HepG2 (cell line): ENCODE results near the gene TSC22D3. TPM values are rescaled to one million over a fixed set of nuclear protein-coding genes. Genes with fewer than 3 reads are reported as not detected.

Experiments
- ATAC-seq: fragments of 200-7000 bp; cut with Tn5 transposase; 3 replicates; pipeline ENCODE4 v1.9.1; 2020; ENCODE audit warnings: mild to moderate bottlenecking, moderate library complexity
- BruUV-seq: library from RNA; stranded (reverse); fragments of 400-500 nt; replicated peaks from 2 replicates; lab custom pipeline; 2021; lab: Mats Ljungman, UMichigan
- CTCF ChIA-PET: fragments of 300-600 bp; formaldehyde crosslinking; extraction: SDS; loops from one replicate; lab custom pipeline; 2021; ENCODE audit warnings: low total read pairs, inconsistent platforms, low intra/inter-chr PET ratio; lab: Yijun Ruan, JAX
- POLR2A ChIA-PET: fragments of 350-600 bp; sonication (Branson Sonifier 250); formaldehyde crosslinking; loops from one replicate; lab custom pipeline; 2020; ENCODE audit warnings: antibody characterized with exemption, inconsistent platforms; lab: Yijun Ruan, JAX
- DNase-seq: peaks from one replicate; pipeline ENCODE4 v3.0.0-alpha.2; 2015; ENCODE audit warnings: low spot score
- FAIRE-seq: peaks from 3 replicates; lab custom pipeline; 2011; peaks lifted over from hg19 to GRCh38; lab: Jason Lieb, UNC
- H2AFZ ChIP-seq: one replicate; pipeline ENCODE4 v1.6.1; 2011; ENCODE audit warnings: low read length, inconsistent platforms
- H3K27ac ChIP-seq: fragments of 300-600 bp; 3 replicates; pipeline ENCODE4 v1.8.0; 2011; ENCODE audit warnings: mixed run types, mild to moderate bottlenecking, mixed read lengths, low read length, inconsistent platforms; ENCODE audit not compliant: insufficient read depth; ENCODE audit errors: extremely low read length
- H3K27me3 ChIP-seq, 2 experiments: fragments of 200-600 bp in 1 of 2; 2 replicates in 1 of 2; 3 replicates in 1 of 2; pipeline versions ENCODE4 v1.6.0 to v1.8.0; 2011; ENCODE audit warnings: low read length in 2 of 2, mild to moderate bottlenecking in 2 of 2, moderate library complexity in 2 of 2, inconsistent platforms in 1 of 2; ENCODE audit not compliant: insufficient read depth in 2 of 2, control insufficient read depth in 1 of 2
- H3K36me3 ChIP-seq, 2 experiments: fragments of 200-600 bp in 1 of 2; replicated peaks in 1 of 2; 2 replicates in 1 of 2; 3 replicates in 1 of 2; pipeline versions ENCODE4 v1.5.1 to v1.8.0; 2011; ENCODE audit warnings: low read length in 2 of 2, inconsistent platforms in 1 of 2; ENCODE audit not compliant: insufficient read depth in 2 of 2, control insufficient read depth in 1 of 2
- H3K4me1 ChIP-seq: 2 replicates; pipeline ENCODE4 v1.5.1; 2012; ENCODE audit warnings: low read length, inconsistent platforms; ENCODE audit not compliant: insufficient read depth
- H3K4me2 ChIP-seq: 2 replicates; pipeline ENCODE4 v1.6.0; 2011; ENCODE audit warnings: low read depth, low read length, inconsistent platforms
- H3K4me3 ChIP-seq, 3 experiments: fragments of 200-600 bp in 1 of 3; sonication (generic), shearing (Covaris generic) in 1 of 3; replicated peaks in 1 of 3; 2 replicates each; pipeline ENCODE4 v1.5.1; 2011 to 2016; ENCODE audit warnings: low read length in 3 of 3, inconsistent platforms in 2 of 3, low read depth in 2 of 3, mild to moderate bottlenecking in 2 of 3, control low read depth in 1 of 3, mixed read lengths in 1 of 3; ENCODE audit not compliant: insufficient read depth in 1 of 3
- H3K79me2 ChIP-seq: one replicate; pipeline ENCODE4 v1.6.1; 2011; ENCODE audit warnings: low read length, inconsistent platforms; ENCODE audit not compliant: insufficient read depth
- H3K9ac ChIP-seq: 2 replicates; pipeline ENCODE4 v1.6.0; 2011; ENCODE audit warnings: mild to moderate bottlenecking, low read depth, low read length, inconsistent platforms; ENCODE audit not compliant: insufficient read depth
- H3K9me3 ChIP-seq: 2 replicates; pipeline ENCODE4 v1.5.1; 2012; ENCODE audit warnings: mild to moderate bottlenecking, low read length
- H4K20me1 ChIP-seq: 2 replicates; pipeline ENCODE4 v1.6.0; 2011; ENCODE audit warnings: inconsistent platforms, mild to moderate bottlenecking, low read length, moderate library complexity; ENCODE audit not compliant: insufficient read depth
- NR1H2 ChIP-seq: sonication (generic); formaldehyde crosslinking; IDR thresholded peaks from 2 replicates; pipeline ENCODE4 v1.8.1; 2022; ENCODE audit warnings: low read depth, missing genetic modification reagents, borderline replicate concordance
- UBTF ChIP-seq: sonication (generic); formaldehyde crosslinking; IDR thresholded peaks from 2 replicates; pipeline ENCODE4 v1.4.0; 2020; ENCODE audit warnings: mild to moderate bottlenecking, missing genetic modification reagents
- ZFP36 ChIP-seq: fragments of 150-350 bp; IDR thresholded peaks from 2 replicates; pipeline ENCODE4 v1.6.1; 2018; ENCODE audit warnings: borderline replicate concordance, low read length, low read depth; ENCODE audit not compliant: partially characterized antibody
- ZNF224 ChIP-seq: sonication (generic); formaldehyde crosslinking; IDR thresholded peaks from 2 replicates; pipeline ENCODE4 v1.5.0; 2020; ENCODE audit warnings: mild to moderate bottlenecking, missing genetic modification reagents
- ZNF761 ChIP-seq: sonication (generic); formaldehyde crosslinking; conservative IDR thresholded peaks from 2 replicates; pipeline ENCODE4 v1.4.0; 2020; ENCODE audit warnings: mild to moderate bottlenecking, missing genetic modification reagents
- WGBS: methylation state at CpG from one replicate; pipeline ENCODE4 v1.1.6; 2017; ENCODE audit warnings: low lambda C conversion rate; 5-methylcytosine and 5-hydroxymethylcytosine counted together
- in situ Hi-C: cut with HindIII; loops from 2 replicates; pipeline ENCODE4 v1.10.0; 2017; ENCODE audit warnings: low pct_unique_long_range_greater_than_20kb; ENCODE audit not compliant: extremely low pct_ligation_motif_present
- intact Hi-C: fragments of 100-400 bp; cut with micrococcal nuclease; formaldehyde crosslinking; loops from one replicate; pipeline ENCODE4 v1.10.0; 2022; ENCODE audit not compliant: unreplicated experiment
- polyA plus RNA-seq, 8 experiments: library from polyadenylated mRNA; depleted of rRNA in 3 of 8; stranded (reverse) in 7 of 8; unstranded in 1 of 8; fragments of >200 nt; fragmentation: Illumina TruSeq in 4 of 8; extraction: Trizol in 4 of 8; gene quantifications; 2 replicates each; pipeline versions ENCODE4 v1.2.1 to v1.2.3, GENCODE V29; 2011 to 2016; ENCODE audit warnings: low read depth in 4 of 8, missing spikeins in 1 of 8, mixed read lengths in 1 of 8; ENCODE audit not compliant: insufficient read depth in 1 of 8
- total RNA-seq, 5 experiments: library from RNA; depleted of rRNA; stranded (reverse); fragments of >200 nt; fragmentation: Illumina TruSeq; extraction: Trizol; gene quantifications; 2 replicates each; pipeline ENCODE4 v1.2.3, GENCODE V29; 2016; ENCODE audit warnings: low read depth in 1 of 5

The TSC22D3 gene
- total and polyA plus RNA-seq, 2 of the 13 experiments (the other 11 are each of a cell fraction or from before 2014, with no cell fraction given) = 0.82 to 1.5 TPM

- peaks cover 0 to 3% of the 10 kb centered on the region in 2 experiments; a peak in 2 of 5 replicates for H3K27me3 ChIP-seq
- H3K4me3 ChIP-seq = no peak overlapping the region
- H3K36me3 ChIP-seq = no peaks in the 10 kb centered on the region
- no peaks in the 10 kb centered on the region for H3K79me2 ChIP-seq
- CTCF ChIA-PET = no interaction called here
- intact Hi-C loops (no loop called here), in situ Hi-C loops (no loop called here)
- BruUV-seq = no TSS peak
- H2AFZ ChIP-seq = no peak overlapping the region
- H3K9me3 ChIP-seq = no peaks in the 10 kb centered on the region
- no peak for TF ChIP-seq ZNF224 (CRISPR knock-in tag)
- ATAC-seq = no peak
- no peaks in the 10 kb centered on the region for H3K4me1 ChIP-seq
- no peak overlapping the region for H3K27ac ChIP-seq
- H4K20me1 ChIP-seq = no peaks in the 10 kb centered on the region
- H3K9ac ChIP-seq = no peak overlapping the region
- no peak for DNase-seq
- 5% methylated on average over 3 of the region's 4 CpGs for WGBS
- POLR2A ChIA-PET = no interaction called here
- FAIRE-seq = no peak
- no peak overlapping the region for H3K4me2 ChIP-seq
These were observed 97.7 kb downstream of the TSC22D3 start for GRCh38 chrX:107677909-107678308.

- BruUV-seq = no TSS peak
- FAIRE-seq = no peak
- WGBS = 12% methylated on average over 5 of the region's 10 CpGs
- no peaks in the 10 kb centered on the region for H3K79me2 ChIP-seq
- TF ChIP-seq UBTF (CRISPR knock-in tag) (no peak), ZFP36 (no peak), ZNF761 (CRISPR knock-in tag) (no peak), NR1H2 (CRISPR knock-in tag) (no peak)
- ChIA-PET CTCF (no interaction called here), POLR2A (no interaction called here)
- in situ Hi-C loops = no loop called here
- H3K4me2 ChIP-seq = no peak overlapping the region
- H3K4me1 ChIP-seq = no peaks in the 10 kb centered on the region
- H2AFZ ChIP-seq = no peak overlapping the region
- no peaks in the 10 kb centered on the region for H4K20me1 ChIP-seq
- intact Hi-C loops = no loop called here
- no peak overlapping the region for H3K4me3 ChIP-seq
- H3K27me3 ChIP-seq = peaks cover 0 to 3% of the 10 kb centered on the region in 2 experiments; a peak in 2 of 5 replicates
- no peak overlapping the region for H3K9ac ChIP-seq
- H3K27ac ChIP-seq = no peak overlapping the region
- H3K36me3 ChIP-seq = no peaks in the 10 kb centered on the region
- DNase-seq = no peak
- ATAC-seq = no peak
- no peaks in the 10 kb centered on the region for H3K9me3 ChIP-seq
These were observed 98.1 kb downstream of the TSC22D3 start for GRCh38 chrX:107677501-107677901.
